ENCODE data around the gene ATP5F1E.
A peak's percentile ranks its signal among the peaks of the same experiment; 100 is the strongest.

The ATP5F1E gene

GRCh38 chr20:58981628-58982364 is 50.3 kb downstream of the ATP5F1E start:
- CTCF ChIA-PET, result interaction anchor here (0.9 to 1.2 kb wide), 4 partner anchors 9 to 51 kb away, joined by 3 to 5 read pairs (median 4); partner anchors contain the start of gene ATP5F1E
- Histone ChIP-seq H3K36me3 (ENCODE audit: control insufficient read depth in 4 of 4, insufficient read depth in 4 of 4, low read length in 3 of 4) (peaks cover 0 to 9% (median 7%) of the 10 kb centered on the region in 4 experiments), H3K27me3 (replicated peaks in 2 of 5; ENCODE audit: control insufficient read depth in 4 of 5, insufficient read depth in 5 of 5, low read length in 4 of 5) (no peaks in the 10 kb centered on the region), H3K4me1 (ENCODE audit: control extremely low read depth in 1 of 4, control insufficient read depth in 4 of 4, insufficient read depth in 4 of 4, low read length in 3 of 4) (peaks cover 0 to 13% (median 10%) of the 10 kb centered on the region in 4 experiments), H3K4me3 (ENCODE audit: control insufficient read depth in 1 of 7, extremely low read depth in 1 of 7, insufficient read depth in 4 of 7, low read depth in 2 of 7, low read length in 6 of 7) (peak overlapping the region; percentile 73 to 95 (median 81)), H3K9me3 (ENCODE audit: control extremely low read depth in 1 of 5, control insufficient read depth in 4 of 5, insufficient read depth in 2 of 5, low read depth in 1 of 5, low read length in 4 of 5) (peaks cover 0 to under 1% (median 0%) of the 10 kb centered on the region in 5 experiments), H3K27ac (ENCODE audit: insufficient read depth in 1 of 2, low read depth in 1 of 2, low read length in 2 of 2, poor library complexity in 1 of 2, severe bottlenecking in 2 of 2) (peak overlapping the region in 1 of 2 experiments; percentile 79)
- POLR2A ChIA-PET, result interaction anchor here (0.6 kb wide), 1 partner anchor 227 kb away, joined by 3 read pairs; no protein-coding TSS in a partner anchor
- DNase-seq, result peak in 2 of 3 donors; percentile 20 to 47
- WGBS (ENCODE audit: insufficient coverage), result 60% methylated on average over 9 of the region's 29 CpGs

- peaks cover 0 to 13% (median 10%) of the 10 kb centered on the region in 4 experiments for H3K4me1 ChIP-seq (ENCODE audit: control extremely low read depth in 1 of 4, control insufficient read depth in 4 of 4, insufficient read depth in 4 of 4, low read length in 3 of 4)
- WGBS (ENCODE audit: insufficient coverage), result 8% methylated on average over 89 of the region's 109 CpGs
- peak within 1 kb of the TSS; percentile 73 to 95 (median 81) for H3K4me3 ChIP-seq (ENCODE audit: control insufficient read depth in 1 of 7, extremely low read depth in 1 of 7, insufficient read depth in 4 of 7, low read depth in 2 of 7, low read length in 6 of 7)
- no peaks in the 10 kb centered on the region for H3K27me3 ChIP-seq (replicated peaks in 2 of 5; ENCODE audit: control insufficient read depth in 4 of 5, insufficient read depth in 5 of 5, low read length in 4 of 5)
- peaks cover 0 to 3% (median under 1%) of the 10 kb centered on the region in 4 experiments for H3K36me3 ChIP-seq (ENCODE audit: control insufficient read depth in 4 of 4, insufficient read depth in 4 of 4, low read length in 3 of 4)
- POLR2A ChIA-PET, result interaction anchor here (0.6 kb wide), 1 partner anchor 228 kb away, joined by 3 read pairs; no protein-coding TSS in a partner anchor
- CTCF ChIA-PET, result interaction anchor here (0.9 to 1.2 kb wide), 3 partner anchors 9 to 51 kb away, joined by 3 to 5 read pairs (median 3); partner anchors contain the start of gene ATP5F1E
- peaks cover 0 to 8% (median 3%) of the 10 kb centered on the region in 5 experiments for H3K9me3 ChIP-seq (ENCODE audit: control extremely low read depth in 1 of 5, control insufficient read depth in 4 of 5, insufficient read depth in 2 of 5, low read depth in 1 of 5, low read length in 4 of 5)
- H3K27ac ChIP-seq (ENCODE audit: insufficient read depth in 1 of 2, low read depth in 1 of 2, low read length in 2 of 2, poor library complexity in 1 of 2, severe bottlenecking in 2 of 2), result peak within 1 kb of the TSS; percentile 46 to 79
- DNase-seq, result peak; percentile 75 to 85 (median 83)
These were observed 51.2 kb downstream of the ATP5F1E start, which contains the start of gene NELFCD for GRCh38 chr20:58980711-58981627. Gene NELFCD, plus strand, starts transcription at chr20:58981256. Its CDS starts 54 bp downstream, at chr20:58981310.

DNA sequence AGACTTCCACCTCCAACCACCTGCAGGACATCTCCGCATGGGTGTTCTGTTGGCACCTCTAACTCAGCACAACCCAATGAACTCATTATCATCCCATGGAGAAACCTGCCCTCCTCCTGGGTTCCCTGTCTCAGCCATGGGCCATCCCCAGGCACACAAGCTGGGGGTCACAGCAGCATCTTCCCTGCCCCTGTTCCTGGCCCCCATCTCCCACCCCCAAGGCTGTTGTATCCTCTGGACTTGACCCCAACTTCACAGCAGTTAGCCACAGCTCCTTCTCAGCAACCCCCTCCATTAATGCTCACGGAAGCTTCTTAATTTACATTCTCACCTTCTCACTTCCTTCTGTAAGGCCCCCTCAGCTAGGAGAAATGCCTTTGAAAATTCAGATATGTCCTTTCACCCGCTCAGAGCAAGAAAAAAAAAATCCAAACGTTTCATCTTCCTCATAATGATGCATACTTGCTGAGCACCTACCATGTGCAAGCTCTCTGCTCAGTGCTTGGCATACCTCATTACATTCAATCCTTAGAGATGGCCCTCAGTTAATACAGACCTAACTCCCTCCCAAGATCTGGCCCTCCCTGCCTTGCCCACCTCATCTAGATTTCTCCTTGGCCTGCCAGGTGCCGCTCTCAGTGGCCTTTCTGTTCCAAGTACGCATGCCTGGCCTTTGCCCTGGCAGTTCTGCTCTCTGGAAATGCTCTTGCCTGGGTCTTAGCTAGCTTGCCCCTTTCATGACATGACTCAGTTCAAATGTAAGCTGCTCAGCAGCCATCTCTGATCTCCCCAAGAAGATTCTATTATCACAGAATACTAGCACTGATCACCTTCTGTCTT is 53.6 kb downstream of the ATP5F1E start:
- POLR2A ChIA-PET, result interaction anchor here (0.5 to 1.1 kb wide), 2 partner anchors 40 to 805 kb away, joined by 3 to 5 read pairs; no protein-coding TSS in a partner anchor
- peaks cover 0 to 12% (median 6%) of the 10 kb centered on the region in 5 experiments for H3K9me3 ChIP-seq (ENCODE audit: control extremely low read depth in 1 of 5, control insufficient read depth in 4 of 5, insufficient read depth in 2 of 5, low read depth in 1 of 5, low read length in 4 of 5)
- H3K4me1 ChIP-seq (ENCODE audit: control extremely low read depth in 1 of 4, control insufficient read depth in 4 of 4, insufficient read depth in 4 of 4, low read length in 3 of 4), result peaks cover 0 to 13% (median 10%) of the 10 kb centered on the region in 4 experiments
- CTCF ChIA-PET, result interaction anchor here (0.6 to 0.9 kb wide), 3 partner anchors 42 to 89 kb away, joined by 3 read pairs; no protein-coding TSS in a partner anchor
- peaks cover 0 to 3% (median 0%) of the 10 kb centered on the region in 4 experiments for H3K36me3 ChIP-seq (ENCODE audit: control insufficient read depth in 4 of 4, insufficient read depth in 4 of 4, low read length in 3 of 4)
- 83% methylated on average over 5 of the region's 6 CpGs for WGBS (ENCODE audit: insufficient coverage)
- no peak overlapping the region for H3K27ac ChIP-seq (ENCODE audit: insufficient read depth in 1 of 2, low read depth in 1 of 2, low read length in 2 of 2, poor library complexity in 1 of 2, severe bottlenecking in 2 of 2)
- DNase-seq, result no peak
- no peak overlapping the region for H3K4me3 ChIP-seq (ENCODE audit: control insufficient read depth in 1 of 7, extremely low read depth in 1 of 7, insufficient read depth in 4 of 7, low read depth in 2 of 7, low read length in 6 of 7)
- no peaks in the 10 kb centered on the region for H3K27me3 ChIP-seq (replicated peaks in 2 of 5; ENCODE audit: control insufficient read depth in 4 of 5, insufficient read depth in 5 of 5, low read length in 4 of 5)

DNA sequence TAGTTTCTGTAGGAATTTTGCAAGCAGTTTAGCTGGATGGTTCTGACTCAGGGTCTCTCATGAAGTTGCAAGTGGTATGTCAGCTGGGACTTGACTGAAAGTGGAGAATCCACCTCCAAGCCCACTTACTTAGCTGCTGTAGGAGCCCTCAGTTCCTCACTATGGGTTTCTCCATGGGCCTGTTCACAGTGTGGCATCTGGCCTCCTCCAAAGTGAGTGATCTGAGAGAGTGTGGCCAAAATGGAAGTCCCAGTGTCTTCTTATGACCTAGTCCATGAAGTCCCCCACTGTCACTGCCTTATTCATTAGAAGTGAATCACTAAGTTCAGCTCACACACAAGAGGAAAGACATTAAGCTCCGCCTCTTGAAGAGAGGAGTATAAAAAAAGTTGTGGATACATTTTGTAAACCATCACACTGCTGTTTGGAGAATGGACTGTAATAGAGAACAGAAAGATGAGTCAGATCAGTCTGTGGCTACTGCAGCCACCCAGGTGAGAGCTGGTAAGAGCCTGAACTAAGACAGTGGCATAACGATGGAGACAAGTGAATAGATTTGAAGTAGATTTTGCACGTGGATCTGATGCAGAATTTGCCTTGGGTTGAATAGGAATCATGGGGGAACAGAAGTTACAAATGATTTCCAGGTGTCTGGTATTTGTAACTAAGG is 55.9 kb downstream of the ATP5F1E start:
- POLR2A ChIA-PET, result interaction anchor here (0.6 kb wide), 1 partner anchor 947 kb away, joined by 3 read pairs; no protein-coding TSS in a partner anchor
- CTCF ChIA-PET, result interaction anchor here (1.1 kb wide), 1 partner anchor 17 kb away, joined by 3 read pairs; no protein-coding TSS in a partner anchor

More for the DNA sequence above, 55.9 kb downstream of the ATP5F1E start:
- DNase-seq, result no peak
- H3K27me3 ChIP-seq (replicated peaks in 2 of 5; ENCODE audit: control insufficient read depth in 4 of 5, insufficient read depth in 5 of 5, low read length in 4 of 5), result no peaks in the 10 kb centered on the region
- no peaks in the 10 kb centered on the region for H3K36me3 ChIP-seq (ENCODE audit: control insufficient read depth in 4 of 4, insufficient read depth in 4 of 4, low read length in 3 of 4)
- 100% methylated on average over 1 of the region's 3 CpGs for WGBS (ENCODE audit: insufficient coverage)
- H3K4me3 ChIP-seq (ENCODE audit: control insufficient read depth in 1 of 7, extremely low read depth in 1 of 7, insufficient read depth in 4 of 7, low read depth in 2 of 7, low read length in 6 of 7), result no peak overlapping the region
- H3K9me3 ChIP-seq (ENCODE audit: control extremely low read depth in 1 of 5, control insufficient read depth in 4 of 5, insufficient read depth in 2 of 5, low read depth in 1 of 5, low read length in 4 of 5), result peaks cover 0 to 12% (median 6%) of the 10 kb centered on the region in 5 experiments
- H3K27ac ChIP-seq (ENCODE audit: insufficient read depth in 1 of 2, low read depth in 1 of 2, low read length in 2 of 2, poor library complexity in 1 of 2, severe bottlenecking in 2 of 2), result no peak overlapping the region
- no peaks in the 10 kb centered on the region for H3K4me1 ChIP-seq (ENCODE audit: control extremely low read depth in 1 of 4, control insufficient read depth in 4 of 4, insufficient read depth in 4 of 4, low read length in 3 of 4)
